Measurements from ENCODE around the gene GORASP2.

The GORASP2 gene

GRCh38 chr2:170883683-170884082 is 45.4 kb upstream of the GORASP2 start:
- no peak overlapping the region for H3K4me2 ChIP-seq (ENCODE audit: low read length)
- H3K36me3 ChIP-seq (ENCODE audit: control insufficient read depth, low read length) = no peaks in the 10 kb centered on the region
- no peaks in the 10 kb centered on the region for H3F3A ChIP-seq (ENCODE audit: control insufficient read depth, insufficient read depth)
- H3K9me2 ChIP-seq (replicated peaks; ENCODE audit: control insufficient read depth, low read length) = no peaks in the 10 kb centered on the region
- no peaks in the 10 kb centered on the region for H3K79me2 ChIP-seq (ENCODE audit: control insufficient read depth, low read length)
- H3K9me3 ChIP-seq (ENCODE audit: control insufficient read depth, insufficient read depth, low read length) = no peaks in the 10 kb centered on the region
- peaks cover 11% of the 10 kb centered on the region for H3K27me3 ChIP-seq (ENCODE audit: control insufficient read depth, low read length)
- H3K4me1 ChIP-seq (ENCODE audit: control insufficient read depth, low read length) = peaks cover 4% of the 10 kb centered on the region; the same call in 1 of the 2 replicates
- H3K4me3 ChIP-seq (ENCODE audit: low read length) = no peak overlapping the region
- H3K27ac ChIP-seq (ENCODE audit: low read depth, low read length) = no peak overlapping the region
- H4K20me1 ChIP-seq (ENCODE audit: control insufficient read depth, insufficient read depth, low read depth, low read length) = no peaks in the 10 kb centered on the region
- no peak for TF ChIP-seq CTCF (IDR thresholded peaks at IDR 0.05; ENCODE audit: low read depth, low read length, poor library complexity, severe bottlenecking)

- Histone ChIP-seq H3K36me3 (ENCODE audit: control insufficient read depth, low read length) (no peaks in the 10 kb centered on the region), H3F3A (ENCODE audit: control insufficient read depth, insufficient read depth) (no peaks in the 10 kb centered on the region), H3K27ac (ENCODE audit: low read depth, low read length) (no peak overlapping the region), H3K9me2 (replicated peaks; ENCODE audit: control insufficient read depth, low read length) (no peaks in the 10 kb centered on the region), H3K79me2 (ENCODE audit: control insufficient read depth, low read length) (no peaks in the 10 kb centered on the region), H3K9me3 (ENCODE audit: control insufficient read depth, insufficient read depth, low read length) (no peaks in the 10 kb centered on the region), H3K4me3 (ENCODE audit: low read length) (no peak overlapping the region), H3K27me3 (ENCODE audit: control insufficient read depth, low read length) (peaks cover 13% of the 10 kb centered on the region), H3K4me1 (ENCODE audit: control insufficient read depth, low read length) (peaks cover 4% of the 10 kb centered on the region; the same call in 1 of the 2 replicates), H4K20me1 (ENCODE audit: control insufficient read depth, insufficient read depth, low read depth, low read length) (no peaks in the 10 kb centered on the region), H3K4me2 (ENCODE audit: low read length) (no peak overlapping the region)
- TF ChIP-seq EZH2phosphoT487 (IDR thresholded peaks at IDR 0.05; ENCODE audit: borderline replicate concordance, low read length) = no peak
- no peak for TF ChIP-seq CTCF (IDR thresholded peaks at IDR 0.05; ENCODE audit: low read depth, low read length, poor library complexity, severe bottlenecking)
Measured at GRCh38 chr2:170885130-170885791, 43.8 kb upstream of the GORASP2 start.

- Histone ChIP-seq H3K4me3 (ENCODE audit: low read length) (no peak overlapping the region), H3K4me2 (ENCODE audit: low read length) (no peak overlapping the region), H3K9me2 (replicated peaks; ENCODE audit: control insufficient read depth, low read length) (no peaks in the 10 kb centered on the region), H3K36me3 (ENCODE audit: control insufficient read depth, low read length) (no peaks in the 10 kb centered on the region), H3K4me1 (ENCODE audit: control insufficient read depth, low read length) (peaks cover 4% of the 10 kb centered on the region; the same call in 1 of the 2 replicates), H3F3A (ENCODE audit: control insufficient read depth, insufficient read depth) (no peaks in the 10 kb centered on the region), H3K79me2 (ENCODE audit: control insufficient read depth, low read length) (no peaks in the 10 kb centered on the region), H3K9me3 (ENCODE audit: control insufficient read depth, insufficient read depth, low read length) (no peaks in the 10 kb centered on the region), H3K27me3 (ENCODE audit: control insufficient read depth, low read length) (peaks cover 17% of the 10 kb centered on the region), H4K20me1 (ENCODE audit: control insufficient read depth, insufficient read depth, low read depth, low read length) (no peaks in the 10 kb centered on the region), H3K27ac (ENCODE audit: low read depth, low read length) (no peak overlapping the region)
- TF ChIP-seq EZH2phosphoT487 (IDR thresholded peaks at IDR 0.05; ENCODE audit: borderline replicate concordance, low read length) (no peak), CTCF (IDR thresholded peaks at IDR 0.05; ENCODE audit: low read depth, low read length, poor library complexity, severe bottlenecking) (no peak)
Measured at GRCh38 chr2:170886386-170886785, 42.7 kb upstream of the GORASP2 start.

Measured in DOHH2 (cell line).